PC-3 (cell line): ENCODE measurements around the gene HSPA12B. TPM values are rescaled to one million over a fixed set of nuclear protein-coding genes. Genes with fewer than 3 reads are reported as not detected.

Source experiments
- ATAC-seq: fragments of 200-7000 bp; cut with Tn5 transposase; 2 replicates; pipeline ENCODE4 v1.9.1; 2020; ENCODE audit warnings: mild to moderate bottlenecking, moderate library complexity
- BruUV-seq: library from RNA; stranded (reverse); fragments of 400-500 nt; replicated peaks from 2 replicates; lab custom pipeline; 2021; lab: Mats Ljungman, UMichigan
- CTCF ChIA-PET: fragments of 300-600 bp; sonication (Branson Sonifier 250); formaldehyde crosslinking; loops from one replicate; lab custom pipeline; 2022; ENCODE audit warnings: antibody characterized with exemption; lab: Charles Lee
- POLR2A ChIA-PET: fragments of 300-600 bp; sonication (Branson Sonifier 250); formaldehyde crosslinking; loops from one replicate; lab custom pipeline; 2022; ENCODE audit warnings: antibody characterized with exemption; ENCODE audit not compliant: unreplicated experiment; lab: Charles Lee
- DNase-seq: peaks from one replicate; pipeline ENCODE4 v3.0.0-alpha.2; 2015
- H2AFZ ChIP-seq: fragments of 300-600 bp; sonication (generic); 2 replicates; pipeline ENCODE4 v1.6.0; 2016; ENCODE audit warnings: antibody characterized with exemption, low read length
- H3F3A ChIP-seq: fragments of 300-600 bp; sonication (generic); one replicate; pipeline ENCODE4 v1.6.0; 2017; ENCODE audit warnings: antibody characterized with exemption, low read length, control low read depth, mild to moderate bottlenecking; ENCODE audit not compliant: unreplicated experiment
- H3K27ac ChIP-seq: fragments of 300-600 bp; sonication (generic); 2 replicates; pipeline ENCODE4 v1.5.1; 2016; ENCODE audit warnings: mild to moderate bottlenecking, low read length
- H3K27me3 ChIP-seq: fragments of 300-600 bp; sonication (generic); 2 replicates; pipeline ENCODE4 v1.6.1; 2016; ENCODE audit warnings: low read length, mixed read lengths
- H3K36me3 ChIP-seq: fragments of 300-600 bp; sonication (generic); 2 replicates; pipeline ENCODE4 v1.6.1; 2016; ENCODE audit warnings: low read depth, mixed run types, low read length, mixed read lengths
- H3K4me1 ChIP-seq: fragments of 300-600 bp; sonication (generic); 2 replicates; pipeline ENCODE4 v1.5.1; 2016; ENCODE audit warnings: low read length; ENCODE audit not compliant: insufficient read depth
- H3K4me2 ChIP-seq: fragments of 300-600 bp; sonication (generic); 2 replicates; pipeline ENCODE4 v1.6.0; 2016; ENCODE audit warnings: low read length
- H3K4me3 ChIP-seq: fragments of 300-600 bp; sonication (generic); 2 replicates; pipeline ENCODE4 v1.5.1; 2016; ENCODE audit warnings: mild to moderate bottlenecking, low read length, mixed read lengths
- H3K79me2 ChIP-seq: fragments of 300-600 bp; sonication (generic); 2 replicates; pipeline ENCODE4 v1.6.1; 2017; ENCODE audit warnings: low read length, mixed read lengths
- H3K9ac ChIP-seq: fragments of 300-600 bp; sonication (generic); 2 replicates; pipeline ENCODE4 v1.6.0; 2016; ENCODE audit warnings: mild to moderate bottlenecking, low read length
- H3K9me2 ChIP-seq: fragments of 300-600 bp; sonication (generic); replicated peaks from 2 replicates; pipeline ENCODE4 v1.6.1; 2016; ENCODE audit warnings: mixed run types, low read length, mixed read lengths
- H3K9me3 ChIP-seq: fragments of 300-600 bp; sonication (generic); 2 replicates; pipeline ENCODE4 v1.6.1; 2016; ENCODE audit warnings: low read length, mixed read lengths
- H4K20me1 ChIP-seq: fragments of 300-600 bp; sonication (generic); 2 replicates; pipeline ENCODE4 v1.6.1; 2016; ENCODE audit warnings: low read length, mixed read lengths
- CTCF ChIP-seq: fragments of 300-600 bp; sonication (generic); conservative IDR thresholded peaks from 2 replicates; pipeline ENCODE4 v1.5.1; 2017; ENCODE audit warnings: antibody characterized with exemption, low read depth, mild to moderate bottlenecking, low read length
- EZH2 ChIP-seq: fragments of 300-600 bp; sonication (generic); IDR thresholded peaks from one replicate; pipeline ENCODE4 v1.6.1; 2017; ENCODE audit warnings: antibody characterized with exemption, mild to moderate bottlenecking, low read length; ENCODE audit not compliant: unreplicated experiment
- EZH2phosphoT487 ChIP-seq: fragments of 300-600 bp; sonication (generic); IDR thresholded peaks from 2 replicates; pipeline ENCODE4 v1.6.1; 2018; ENCODE audit warnings: mild to moderate bottlenecking, antibody characterized with exemption, low read length, borderline replicate concordance
- intact Hi-C: fragments of 100-400 bp; cut with micrococcal nuclease; formaldehyde crosslinking; loops from 2 replicates; pipeline ENCODE4 v1.9.0; 2023
- total RNA-seq: library from RNA; depleted of rRNA; stranded (reverse); fragments of >200 nt; gene quantifications from 2 replicates; pipeline ENCODE4 v1.2.3, GENCODE V29; 2014

Gene HSPA12B
- total RNA-seq, 1 experiment from 2014 or later, result not detected

- peaks cover 10% of the 10 kb centered on the region for H3K4me1 ChIP-seq
- H3K79me2 ChIP-seq, result no peaks in the 10 kb centered on the region
- H4K20me1 ChIP-seq, result no peaks in the 10 kb centered on the region
- no peaks in the 10 kb centered on the region for H3K27me3 ChIP-seq
- no peak overlapping the region for H3K4me3 ChIP-seq
- peak overlapping the region; percentile 32; the same call in 1 of the 2 replicates for H2AFZ ChIP-seq
- ChIA-PET POLR2A (interaction anchor here (0.6 kb wide), 1 partner anchor 320 kb away, joined by 3 read pairs; no protein-coding TSS in a partner anchor), CTCF (interaction anchor here (1.1 kb wide), 1 partner anchor 23 kb away, joined by 3 read pairs; no protein-coding TSS in a partner anchor)
- no peaks in the 10 kb centered on the region for H3K9me3 ChIP-seq
- no peaks in the 10 kb centered on the region for H3F3A ChIP-seq
- no peaks in the 10 kb centered on the region for H3K36me3 ChIP-seq
- intact Hi-C loops, result no loop called here
- H3K9ac ChIP-seq, result no peak overlapping the region
- no peaks in the 10 kb centered on the region for H3K9me2 ChIP-seq
- ATAC-seq (peak; percentile 84), DNase-seq (peak; percentile 72)
- H3K27ac ChIP-seq, result no peak overlapping the region
- TF ChIP-seq EZH2phosphoT487 (no peak), CTCF (no peak; the same call in 1 of the 2 replicates)
- no TSS peak for BruUV-seq
- H3K4me2 ChIP-seq, result peak overlapping the region; percentile 19; the same call in 1 of the 2 replicates
These were observed 45.6 kb upstream of the HSPA12B start for GRCh38 chr20:3686867-3687321.

- Histone ChIP-seq H3F3A (no peaks in the 10 kb centered on the region), H3K27me3 (no peaks in the 10 kb centered on the region), H3K4me2 (no peak overlapping the region), H3K9ac (no peak overlapping the region), H3K79me2 (no peaks in the 10 kb centered on the region), H3K36me3 (no peaks in the 10 kb centered on the region), H3K9me2 (no peaks in the 10 kb centered on the region), H3K27ac (no peak overlapping the region), H4K20me1 (no peaks in the 10 kb centered on the region), H3K9me3 (no peaks in the 10 kb centered on the region), H2AFZ (no peak overlapping the region), H3K4me3 (no peak overlapping the region), H3K4me1 (peaks cover 10% of the 10 kb centered on the region)
- POLR2A ChIA-PET, result no interaction called here
- BruUV-seq, result no TSS peak
- DNase-seq (peak; percentile 35), ATAC-seq (peak; percentile 36; the same call in 1 of the 2 replicates)
- CTCF ChIA-PET, result interaction anchor here (1.1 kb wide), 1 partner anchor 23 kb away, joined by 3 read pairs; no protein-coding TSS in a partner anchor
- intact Hi-C loops, result no loop called here
- no peak for TF ChIP-seq EZH2
- no peak for TF ChIP-seq CTCF
- TF ChIP-seq EZH2phosphoT487, result no peak
These were observed 44.8 kb upstream of the HSPA12B start for GRCh38 chr20:3687655-3688054.

- Histone ChIP-seq H3K9me2 (no peaks in the 10 kb centered on the region), H3K4me1 (peaks cover 10% of the 10 kb centered on the region), H3K36me3 (no peaks in the 10 kb centered on the region), H3K9ac (no peak overlapping the region), H3K27ac (no peak overlapping the region), H4K20me1 (no peaks in the 10 kb centered on the region), H3K9me3 (no peaks in the 10 kb centered on the region), H3F3A (no peaks in the 10 kb centered on the region), H3K27me3 (no peaks in the 10 kb centered on the region), H3K4me2 (no peak overlapping the region), H3K79me2 (no peaks in the 10 kb centered on the region), H2AFZ (no peak overlapping the region), H3K4me3 (no peak overlapping the region)
- intact Hi-C loops, result no loop called here
- ATAC-seq (no peak), DNase-seq (no peak)
- CTCF ChIA-PET, result no interaction called here
- no TSS peak for BruUV-seq
- POLR2A ChIA-PET, result no interaction called here
- TF ChIP-seq EZH2phosphoT487, result no peak
- TF ChIP-seq CTCF, result no peak
- no peak for TF ChIP-seq EZH2
These were observed 42.5 kb upstream of the HSPA12B start for GRCh38 chr20:3689978-3690377.
